OCI-M1 (cell line): ENCODE results near the gene RBKS.
A peak's percentile ranks its signal among the peaks of the same experiment; 100 is the strongest.
"Not testable (repeated sequence)": the region's sequence is repeated elsewhere in the genome, so short reads cannot be mapped to it uniquely, and the experiment has no call there.

Experiments
- DNase-seq: peaks from one replicate; lab custom pipeline; 2025; lab: John Stamatoyannopoulos, UW

The RBKS gene

GRCh38 chr2:27906074-27906473 lies 15.9 kb upstream of the RBKS start:
- no peak for DNase-seq

- no peak for DNase-seq
Observed at GRCh38 chr2:27904405-27904665, 14.1 kb upstream of the RBKS start.

GRCh38 chr2:27903649-27904404 lies 13.6 kb upstream of the RBKS start:
- DNase-seq = no peak

GRCh38 chr2:27903018-27903417 lies 12.8 kb upstream of the RBKS start:
- DNase-seq = no peak

GRCh38 chr2:27902098-27902497 lies 11.9 kb upstream of the RBKS start:
- DNase-seq = no peak

GRCh38 chr2:27901234-27901633 lies 11.0 kb upstream of the RBKS start:
- DNase-seq = no peak

GRCh38 chr2:27897717-27898116 lies 7.5 kb upstream of the RBKS start:
- peak; percentile 26 for DNase-seq

GRCh38 chr2:27893006-27893405 lies 2.8 kb upstream of the RBKS start:
- DNase-seq = peak; percentile 4

- no peak for DNase-seq
Observed at GRCh38 chr2:27891673-27892105, 1.5 kb upstream of the RBKS start.

- peak; percentile 80 for DNase-seq
Observed at GRCh38 chr2:27890924-27891672, 911 bp upstream of the RBKS start.

- DNase-seq = no peak
Observed at GRCh38 chr2:27889774-27890145, 427 bp downstream of the RBKS start.

- no peak for DNase-seq
Observed at GRCh38 chr2:27888790-27889189, 1.4 kb downstream of the RBKS start.

- DNase-seq = no peak
Observed at GRCh38 chr2:27887830-27888229, 2.4 kb downstream of the RBKS start.

GRCh38 chr2:27887111-27887510 lies 3.1 kb downstream of the RBKS start:
- DNase-seq = no peak

GRCh38 chr2:27886322-27886721 lies 3.9 kb downstream of the RBKS start:
- no peak for DNase-seq

- DNase-seq = no peak
Observed at GRCh38 chr2:27885661-27886060, 4.5 kb downstream of the RBKS start.

- DNase-seq = no peak
Observed at GRCh38 chr2:27885234-27885633, 5.0 kb downstream of the RBKS start.

- no peak for DNase-seq
Observed at GRCh38 chr2:27884601-27885000, 5.6 kb downstream of the RBKS start.

GRCh38 chr2:27882584-27882922 lies 7.6 kb downstream of the RBKS start:
- not testable (repeated sequence) for DNase-seq

- DNase-seq = not testable (repeated sequence)
Observed at GRCh38 chr2:27881815-27882583, 8.2 kb downstream of the RBKS start.

- no peak for DNase-seq
Observed at GRCh38 chr2:27878825-27879224, 11.4 kb downstream of the RBKS start.

GRCh38 chr2:27875089-27875881 lies 14.9 kb downstream of the RBKS start:
- DNase-seq = no peak
